Sigmoid colon (tissue), 7 donors: ENCODE data around the gene PHF14. TPM values are rescaled to one million over a fixed set of nuclear protein-coding genes. Genes with fewer than 3 reads are reported as not detected.

Experiments used
- DNase-seq: peaks from one replicate; pipeline ENCODE4 v3.0.0-alpha.2; 2019
- H3K27ac ChIP-seq, 4 donors: fragments of 200-600 bp; sonication (generic); one replicate each; pipeline ENCODE4 v1.5.1; 2016 to 2019; ENCODE audit warnings: mild to moderate bottlenecking in 1 of 4
- H3K27me3 ChIP-seq, 3 donors: fragments of 200-600 bp; sonication (generic); one replicate each; pipeline ENCODE4 v1.5.1; 2019; ENCODE audit warnings: mild to moderate bottlenecking in 1 of 3
- H3K36me3 ChIP-seq, 4 donors: fragments of 200-600 bp; sonication (generic); one replicate each; pipeline ENCODE4 v1.5.1; 2016 to 2019
- H3K4me1 ChIP-seq, 4 donors: fragments of 200-600 bp; sonication (generic); one replicate each; pipeline ENCODE4 v1.5.1; 2017 to 2019
- H3K4me3 ChIP-seq, 4 donors: fragments of 200-600 bp; sonication (generic); one replicate each; pipeline ENCODE4 v1.5.1; 2017 to 2019; ENCODE audit warnings: mild to moderate bottlenecking in 2 of 4, moderate library complexity in 1 of 4
- H3K9me3 ChIP-seq, 4 donors: fragments of 200-600 bp in 3 of 4; sonication (generic) in 3 of 4; one replicate each; pipeline versions ENCODE4 v1.5.1 to v1.6.1; 2013 to 2019
- CTCF ChIP-seq, 4 experiments: fragments of 450-650 bp in 3 of 4; fragments of 200-600 bp in 1 of 4; IDR thresholded peaks; one replicate each; pipeline ENCODE4 v1.5.1; 2016 to 2019; ENCODE audit warnings: antibody characterized with exemption in 4 of 4, mild to moderate bottlenecking in 3 of 4, moderate library complexity in 2 of 4
- EP300 ChIP-seq, 4 donors: sonication (generic); formaldehyde crosslinking; IDR thresholded peaks; one replicate each; pipeline ENCODE4 v1.6.1; 2017; ENCODE audit warnings: antibody characterized with exemption in 4 of 4
- POLR2A ChIP-seq, 2 donors: fragments of 450-650 bp; IDR thresholded peaks; one replicate each; pipeline ENCODE4 v1.6.1; 2016; ENCODE audit warnings: antibody characterized with exemption in 2 of 2, mild to moderate bottlenecking in 2 of 2, moderate library complexity in 2 of 2
- POLR2AphosphoS5 ChIP-seq, 4 donors: sonication (generic); formaldehyde crosslinking; IDR thresholded peaks; one replicate each; pipeline ENCODE4 v1.6.1; 2017; ENCODE audit warnings: antibody characterized with exemption in 4 of 4
- WGBS, 2 donors: extraction: QIAGEN DNeasy Blood & Tissue Kit; methylation state at CpG; one replicate each; pipeline ENCODE4 v1.1.7; 2013; 5-methylcytosine and 5-hydroxymethylcytosine counted together
- intact Hi-C: fragments of 100-400 bp; cut with DNase I; formaldehyde crosslinking; loops from one replicate; pipeline ENCODE4 v1.15.1; 2023
- polyA plus RNA-seq, 3 donors: library from polyadenylated mRNA; stranded (reverse); fragments of 200-250 nt; gene quantifications; one replicate each; pipeline ENCODE4 v1.2.3, GENCODE V29; 2013
- total RNA-seq, 4 donors: library from RNA; depleted of rRNA; stranded (reverse); fragments of >200 nt; gene quantifications; one replicate each; pipeline ENCODE4 v1.1.0, GENCODE V29; 2016
- donor health status: healthy with polysubstance abuse.
- donor health status: Bipolar disorder and iron deficiency.
- donor health status: healthy.

The PHF14 gene
- total and polyA plus RNA-seq, 7 donors, result 10.8 to 47.6 (median 28.8) TPM

- H3K4me1 ChIP-seq, result no peaks in the 10 kb centered on the region
- no peak for DNase-seq
- no peak overlapping the region for H3K27ac ChIP-seq
- H3K9me3 ChIP-seq, result no peaks in the 10 kb centered on the region
- TF ChIP-seq CTCF (IDR thresholded peaks at IDR 0.05) (no peak), POLR2AphosphoS5 (IDR thresholded peaks at IDR 0.05) (no peak), EP300 (IDR thresholded peaks at IDR 0.05) (no peak), POLR2A (IDR thresholded peaks at IDR 0.05) (no peak)
- no peak overlapping the region for H3K4me3 ChIP-seq
- H3K36me3 ChIP-seq, result no peaks in the 10 kb centered on the region
- intact Hi-C loops, result no loop called here
- no peaks in the 10 kb centered on the region for H3K27me3 ChIP-seq
- 92% methylated on average over 4 of the region's 4 CpGs for WGBS, 2 donors
Observed at GRCh38 chr7:11170863-11171568, 197.3 kb downstream of the PHF14 start.

- 88 to 94% methylated on average over 5 of the region's 5 CpGs for WGBS, 2 donors
- TF ChIP-seq POLR2AphosphoS5 (IDR thresholded peaks at IDR 0.05) (no peak), POLR2A (IDR thresholded peaks at IDR 0.05) (no peak), CTCF (IDR thresholded peaks at IDR 0.05) (no peak), EP300 (IDR thresholded peaks at IDR 0.05) (no peak)
- no peak overlapping the region for H3K27ac ChIP-seq
Observed at GRCh38 chr7:11171569-11172192, 198.0 kb downstream of the PHF14 start.

DNA sequence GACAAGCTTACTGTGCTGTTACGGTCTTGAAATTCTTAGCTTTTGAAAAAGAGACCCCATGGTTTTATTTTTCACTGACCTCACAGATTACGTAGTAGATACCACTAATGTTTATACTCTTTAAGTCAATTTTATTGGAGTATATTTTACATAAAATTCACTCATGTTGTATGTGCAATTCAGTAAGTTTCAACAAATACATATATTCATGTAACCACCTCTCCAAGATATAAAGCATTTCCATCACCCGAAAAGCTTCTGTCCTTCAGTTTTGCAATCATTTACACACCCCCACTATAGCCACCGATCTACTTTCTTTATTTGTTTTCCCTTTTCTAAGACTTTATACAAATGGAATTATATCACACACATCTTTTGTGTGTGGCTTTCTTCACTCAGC, 199.2 kb downstream of the PHF14 start:
- H3K4me3 ChIP-seq, result no peak overlapping the region
- intact Hi-C loops, result no loop called here
- H3K27me3 ChIP-seq, result no peaks in the 10 kb centered on the region
- H3K4me1 ChIP-seq, result no peaks in the 10 kb centered on the region
- WGBS, 2 donors, result 85 to 89% methylated on average over 4 of the region's 4 CpGs
- DNase-seq, result no peak
- no peak for TF ChIP-seq EP300 (IDR thresholded peaks at IDR 0.05)
- no peak for TF ChIP-seq CTCF (IDR thresholded peaks at IDR 0.05)
- TF ChIP-seq POLR2AphosphoS5 (IDR thresholded peaks at IDR 0.05), result no peak
- no peak for TF ChIP-seq POLR2A (IDR thresholded peaks at IDR 0.05)
- H3K27ac ChIP-seq, result no peak overlapping the region
- no peaks in the 10 kb centered on the region for H3K36me3 ChIP-seq
- H3K9me3 ChIP-seq, result no peaks in the 10 kb centered on the region

More at GRCh38 chr7:11171569-11172192, 198.0 kb downstream of the PHF14 start:
- no peaks in the 10 kb centered on the region for H3K36me3 ChIP-seq
- no peaks in the 10 kb centered on the region for H3K4me1 ChIP-seq
- intact Hi-C loops, result no loop called here
- no peak for DNase-seq
- no peaks in the 10 kb centered on the region for H3K27me3 ChIP-seq
- H3K4me3 ChIP-seq, result no peak overlapping the region
- H3K9me3 ChIP-seq, result no peaks in the 10 kb centered on the region

DNA sequence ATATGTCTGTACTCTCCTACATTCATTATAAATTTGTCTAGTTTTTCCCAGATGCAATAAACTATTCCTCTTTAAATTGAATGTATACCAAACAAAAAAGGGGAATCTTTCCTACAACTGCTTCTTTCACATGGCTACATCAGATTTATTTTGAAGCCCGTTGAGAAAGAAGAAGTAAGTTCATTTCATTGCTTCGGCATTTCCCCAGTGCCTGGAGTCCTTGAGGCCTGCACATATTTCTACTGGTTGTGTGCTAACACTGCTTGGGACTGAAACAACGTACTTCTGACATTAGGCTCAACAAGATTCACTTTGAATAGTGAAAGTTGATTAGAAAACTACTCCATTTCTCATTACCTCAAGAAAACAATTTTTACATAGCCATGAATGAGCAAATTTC, 201.7 kb downstream of the PHF14 start:
- 68 to 86% methylated on average over 3 of the region's 3 CpGs for WGBS, 2 donors
- H3K27me3 ChIP-seq, result no peaks in the 10 kb centered on the region
- intact Hi-C loops, result no loop called here
- TF ChIP-seq POLR2A (IDR thresholded peaks at IDR 0.05) (no peak), CTCF (IDR thresholded peaks at IDR 0.05) (no peak), EP300 (IDR thresholded peaks at IDR 0.05) (no peak), POLR2AphosphoS5 (IDR thresholded peaks at IDR 0.05) (no peak)
- no peak overlapping the region for H3K4me3 ChIP-seq
- no peak for DNase-seq
- H3K9me3 ChIP-seq, result no peaks in the 10 kb centered on the region
- no peaks in the 10 kb centered on the region for H3K36me3 ChIP-seq
- H3K4me1 ChIP-seq, result no peaks in the 10 kb centered on the region
- H3K27ac ChIP-seq, result no peak overlapping the region
